ENCODE data around the gene EPX.

EPX gene

DNA sequence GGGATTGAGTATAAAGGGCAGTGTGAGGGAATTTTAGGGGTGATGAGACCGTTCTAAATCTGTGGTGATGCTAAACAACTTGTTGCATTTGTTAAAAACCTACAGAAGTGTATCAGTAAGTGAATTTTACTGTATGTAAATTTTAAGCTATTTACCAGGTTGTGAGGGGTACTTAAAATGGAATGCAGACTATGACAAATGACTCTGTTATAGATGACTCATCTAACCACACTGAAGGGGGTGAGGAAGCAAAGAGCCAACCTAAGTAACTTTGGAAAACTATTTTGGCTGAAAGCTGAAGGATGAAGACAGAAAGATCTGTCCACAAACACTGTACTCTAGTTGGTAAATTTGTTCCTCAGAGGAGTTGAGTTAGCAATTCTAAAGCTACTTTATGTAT lies 31.8 kb downstream of the EPX start:
- TF ChIP-seq ISL1 (CRISPR knock-in tag; IDR thresholded peaks at IDR 0.05): peak; percentile 77
- TF ChIP-seq PATZ1 (CRISPR knock-in tag; IDR thresholded peaks at IDR 0.05; ENCODE audit: borderline replicate concordance): peak; percentile 51; the same call in 1 of the 2 replicates
- TF ChIP-seq ZNF70 (CRISPR knock-in tag; IDR thresholded peaks at IDR 0.05): no peak
- TF ChIP-seq, protein P1, sequence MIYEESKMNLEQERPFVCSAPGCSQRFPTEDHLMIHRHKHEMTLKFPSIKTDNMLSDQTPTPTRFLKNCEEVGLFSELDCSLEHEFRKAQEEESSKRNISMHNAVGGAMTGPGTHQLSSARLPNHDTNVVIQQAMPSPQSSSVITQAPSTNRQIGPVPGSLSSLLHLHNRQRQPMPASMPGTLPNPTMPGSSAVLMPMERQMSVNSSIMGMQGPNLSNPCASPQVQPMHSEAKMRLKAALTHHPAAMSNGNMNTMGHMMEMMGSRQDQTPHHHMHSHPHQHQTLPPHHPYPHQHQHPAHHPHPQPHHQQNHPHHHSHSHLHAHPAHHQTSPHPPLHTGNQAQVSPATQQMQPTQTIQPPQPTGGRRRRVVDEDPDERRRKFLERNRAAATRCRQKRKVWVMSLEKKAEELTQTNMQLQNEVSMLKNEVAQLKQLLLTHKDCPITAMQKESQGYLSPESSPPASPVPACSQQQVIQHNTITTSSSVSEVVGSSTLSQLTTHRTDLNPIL (CRISPR knock-in tag; IDR thresholded peaks at IDR 0.05; ENCODE audit: low read depth): 0 out of 2 replicates have a peak, but pooled peaks have one; percentile 40
- TF ChIP-seq ZC3H10 (CRISPR knock-in tag; IDR thresholded peaks at IDR 0.05): no peak
- TF ChIP-seq ZFP3 (CRISPR knock-in tag; IDR thresholded peaks at IDR 0.05): no peak
- no peak for TF ChIP-seq ESRRG (CRISPR knock-in tag; IDR thresholded peaks at IDR 0.05)
- no peak for TF ChIP-seq TCF4 (CRISPR knock-in tag; IDR thresholded peaks at IDR 0.05; ENCODE audit: borderline replicate concordance)
- TF ChIP-seq CSRNP3 (CRISPR knock-in tag; IDR thresholded peaks at IDR 0.05): no peak
- ATAC-seq: peak; percentile 79

- TF ChIP-seq ESRRG (CRISPR knock-in tag; IDR thresholded peaks at IDR 0.05) (no peak), POU6F1 (CRISPR knock-in tag; IDR thresholded peaks at IDR 0.05; ENCODE audit: borderline replicate concordance, low read depth) (no peak), RARB (CRISPR knock-in tag; IDR thresholded peaks at IDR 0.05) (no peak), BACH2 (CRISPR knock-in tag; IDR thresholded peaks at IDR 0.05; ENCODE audit: borderline replicate concordance) (no peak), ZFP3 (CRISPR knock-in tag; IDR thresholded peaks at IDR 0.05) (no peak)
- no peak for ATAC-seq
These were observed 35.2 kb downstream of the EPX start for GRCh38 chr17:58227733-58228132.

GRCh38 chr17:58228679-58229078 lies 36.2 kb downstream of the EPX start:
- ATAC-seq: no peak
- no peak for TF ChIP-seq TOX (CRISPR knock-in tag; IDR thresholded peaks at IDR 0.05; ENCODE audit: borderline replicate concordance)
- TF ChIP-seq ZC3H10 (CRISPR knock-in tag; IDR thresholded peaks at IDR 0.05): no peak
- no peak for TF ChIP-seq SNAI2 (CRISPR knock-in tag; IDR thresholded peaks at IDR 0.05)
- TF ChIP-seq GLIS3 (CRISPR knock-in tag; IDR thresholded peaks at IDR 0.05): no peak
- no peak for TF ChIP-seq TCF4 (CRISPR knock-in tag; IDR thresholded peaks at IDR 0.05; ENCODE audit: borderline replicate concordance)
- TF ChIP-seq ESRRG (CRISPR knock-in tag; IDR thresholded peaks at IDR 0.05): no peak
- TF ChIP-seq ISL1 (CRISPR knock-in tag; IDR thresholded peaks at IDR 0.05): no peak
- no peak for TF ChIP-seq CSRNP3 (CRISPR knock-in tag; IDR thresholded peaks at IDR 0.05)
- TF ChIP-seq CSDC2 (CRISPR knock-in tag; IDR thresholded peaks at IDR 0.05): no peak
- no peak for TF ChIP-seq POU6F1 (CRISPR knock-in tag; IDR thresholded peaks at IDR 0.05; ENCODE audit: borderline replicate concordance, low read depth)
- TF ChIP-seq ZFP3 (CRISPR knock-in tag; IDR thresholded peaks at IDR 0.05): no peak
- no peak for TF ChIP-seq ZNF70 (CRISPR knock-in tag; IDR thresholded peaks at IDR 0.05)
- TF ChIP-seq PATZ1 (CRISPR knock-in tag; IDR thresholded peaks at IDR 0.05; ENCODE audit: borderline replicate concordance): no peak
- TF ChIP-seq, protein P2, sequence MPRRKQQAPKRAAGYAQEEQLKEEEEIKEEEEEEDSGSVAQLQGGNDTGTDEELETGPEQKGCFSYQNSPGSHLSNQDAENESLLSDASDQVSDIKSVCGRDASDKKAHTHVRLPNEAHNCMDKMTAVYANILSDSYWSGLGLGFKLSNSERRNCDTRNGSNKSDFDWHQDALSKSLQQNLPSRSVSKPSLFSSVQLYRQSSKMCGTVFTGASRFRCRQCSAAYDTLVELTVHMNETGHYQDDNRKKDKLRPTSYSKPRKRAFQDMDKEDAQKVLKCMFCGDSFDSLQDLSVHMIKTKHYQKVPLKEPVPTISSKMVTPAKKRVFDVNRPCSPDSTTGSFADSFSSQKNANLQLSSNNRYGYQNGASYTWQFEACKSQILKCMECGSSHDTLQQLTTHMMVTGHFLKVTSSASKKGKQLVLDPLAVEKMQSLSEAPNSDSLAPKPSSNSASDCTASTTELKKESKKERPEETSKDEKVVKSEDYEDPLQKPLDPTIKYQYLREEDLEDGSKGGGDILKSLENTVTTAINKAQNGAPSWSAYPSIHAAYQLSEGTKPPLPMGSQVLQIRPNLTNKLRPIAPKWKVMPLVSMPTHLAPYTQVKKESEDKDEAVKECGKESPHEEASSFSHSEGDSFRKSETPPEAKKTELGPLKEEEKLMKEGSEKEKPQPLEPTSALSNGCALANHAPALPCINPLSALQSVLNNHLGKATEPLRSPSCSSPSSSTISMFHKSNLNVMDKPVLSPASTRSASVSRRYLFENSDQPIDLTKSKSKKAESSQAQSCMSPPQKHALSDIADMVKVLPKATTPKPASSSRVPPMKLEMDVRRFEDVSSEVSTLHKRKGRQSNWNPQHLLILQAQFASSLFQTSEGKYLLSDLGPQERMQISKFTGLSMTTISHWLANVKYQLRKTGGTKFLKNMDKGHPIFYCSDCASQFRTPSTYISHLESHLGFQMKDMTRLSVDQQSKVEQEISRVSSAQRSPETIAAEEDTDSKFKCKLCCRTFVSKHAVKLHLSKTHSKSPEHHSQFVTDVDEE (CRISPR knock-in tag; IDR thresholded peaks at IDR 0.05): no peak
- no peak for TF ChIP-seq ZNF565 (CRISPR knock-in tag; conservative IDR thresholded peaks at IDR 0.05; ENCODE audit: low read depth)
- TF ChIP-seq ZNF8 (CRISPR knock-in tag; IDR thresholded peaks at IDR 0.05): no peak
- no peak for TF ChIP-seq ZFP30 (CRISPR knock-in tag; IDR thresholded peaks at IDR 0.05)
- TF ChIP-seq BACH2 (CRISPR knock-in tag; IDR thresholded peaks at IDR 0.05; ENCODE audit: borderline replicate concordance): no peak
- TF ChIP-seq, protein P1 (CRISPR knock-in tag; IDR thresholded peaks at IDR 0.05; ENCODE audit: low read depth): no peak

All from SK-N-SH treated with all-trans-retinoic acid at 6 μM for 48 hours (cell line).